H54 (cell line): Measurements from ENCODE around the gene KCNK3.

Experiments used
- DNase-seq: peaks from one replicate; pipeline ENCODE4 v3.0.0; 2011; ENCODE audit warnings: low spot score, mixed read lengths; ENCODE audit not compliant: insufficient read length
- FAIRE-seq: peaks from 3 replicates; lab custom pipeline; 2011; peaks lifted over from hg19 to GRCh38; lab: Jason Lieb, UNC
- POLR2A ChIP-seq: IDR thresholded peaks from 2 replicates; pipeline ENCODE4 v1.6.1; 2011; ENCODE audit warnings: low read depth, mild to moderate bottlenecking, low read length

KCNK3 gene

GRCh38 chr2:26764078-26764887 is 71.8 kb downstream of the KCNK3 start, which contains the start of gene SLC35F6:
TSS of gene SLC35F6 (plus strand) at chr2:26764284. CDS start at chr2:26764350, 66 bp downstream.
- TF ChIP-seq POLR2A, result peak; percentile 79
- peak; percentile 77 for DNase-seq
- no peak for FAIRE-seq

GRCh38 chr2:26764906-26765305 is 72.4 kb downstream of the KCNK3 start:
- no peak for TF ChIP-seq POLR2A
- no peak for FAIRE-seq
- DNase-seq, result no peak

GRCh38 chr2:26765475-26766200 is 73.1 kb downstream of the KCNK3 start:
- no peak for TF ChIP-seq POLR2A
- FAIRE-seq, result no peak
- no peak for DNase-seq

GRCh38 chr2:26767129-26767528 is 74.6 kb downstream of the KCNK3 start:
- FAIRE-seq, result no peak
- TF ChIP-seq POLR2A, result no peak
- no peak for DNase-seq

GRCh38 chr2:26767894-26768487 is 75.5 kb downstream of the KCNK3 start:
- no peak for TF ChIP-seq POLR2A
- FAIRE-seq (no peak), DNase-seq (no peak)

GRCh38 chr2:26768759-26769088 is 76.2 kb downstream of the KCNK3 start:
- no peak for TF ChIP-seq POLR2A
- no peak for FAIRE-seq
- no peak for DNase-seq

GRCh38 chr2:26769089-26769761 is 76.7 kb downstream of the KCNK3 start:
- FAIRE-seq (no peak), DNase-seq (peak; percentile 82)
- TF ChIP-seq POLR2A, result no peak

- TF ChIP-seq POLR2A, result no peak
- DNase-seq (no peak), FAIRE-seq (no peak)
Observed at GRCh38 chr2:26770986-26771586, 78.6 kb downstream of the KCNK3 start.

- no peak for FAIRE-seq
- DNase-seq, result no peak
- TF ChIP-seq POLR2A, result no peak
Observed at GRCh38 chr2:26772064-26773001, 79.8 kb downstream of the KCNK3 start.

GRCh38 chr2:26776195-26776800 is 83.8 kb downstream of the KCNK3 start:
- TF ChIP-seq POLR2A, result no peak
- FAIRE-seq, result no peak
- DNase-seq, result no peak

GRCh38 chr2:26778098-26778497 is 85.6 kb downstream of the KCNK3 start:
- no peak for TF ChIP-seq POLR2A
- DNase-seq (no peak), FAIRE-seq (no peak)

- no peak for FAIRE-seq
Observed at GRCh38 chr2:26778507-26778906, 86.0 kb downstream of the KCNK3 start.

More at GRCh38 chr2:26778507-26778906, 86.0 kb downstream of the KCNK3 start:
- DNase-seq, result no peak
- TF ChIP-seq POLR2A, result no peak
